ENCODE measurements around the gene DDX11.
"Not testable (repeated sequence)": the region's sequence is repeated elsewhere in the genome, so short reads cannot be mapped to it uniquely, and the experiment has no call there.

Gene DDX11

GRCh38 chr12:31087956-31088355 lies 14.3 kb downstream of the DDX11 start:
- not testable (repeated sequence) for H3K27me3 ChIP-seq (ENCODE audit: control insufficient read depth in 1 of 2, insufficient read depth in 2 of 2, low read length in 2 of 2); H3K9ac ChIP-seq (ENCODE audit: low read length); H3K36me3 ChIP-seq (ENCODE audit: insufficient read depth, low read length); H3K4me3 ChIP-seq (ENCODE audit: low read depth in 1 of 2, low read length in 2 of 2); H3K27ac ChIP-seq (ENCODE audit: low read depth, low read length); H3K9me3 ChIP-seq (ENCODE audit: low read length); H3K4me1 ChIP-seq (ENCODE audit: insufficient read depth, low read length)

GRCh38 chr12:31089072-31089471 lies 15.4 kb downstream of the DDX11 start:
- no peak overlapping the region for H3K9ac ChIP-seq (ENCODE audit: low read length)
- H3K27ac ChIP-seq (ENCODE audit: low read depth, low read length) = no peak overlapping the region
- no peaks in the 10 kb centered on the region for H3K4me1 ChIP-seq (ENCODE audit: insufficient read depth, low read length)
- H3K9me3 ChIP-seq (ENCODE audit: low read length) = no peaks in the 10 kb centered on the region
- no peaks in the 10 kb centered on the region for H3K27me3 ChIP-seq (ENCODE audit: control insufficient read depth in 1 of 2, insufficient read depth in 2 of 2, low read length in 2 of 2)
- no peak overlapping the region for H3K4me3 ChIP-seq (ENCODE audit: low read depth in 1 of 2, low read length in 2 of 2)
- no peaks in the 10 kb centered on the region for H3K36me3 ChIP-seq (ENCODE audit: insufficient read depth, low read length)

GRCh38 chr12:31091629-31092028 lies 18.0 kb downstream of the DDX11 start:
- not testable (repeated sequence) for H3K9me3 ChIP-seq (ENCODE audit: low read length); H3K36me3 ChIP-seq (ENCODE audit: insufficient read depth, low read length); H3K27ac ChIP-seq (ENCODE audit: low read depth, low read length); H3K4me3 ChIP-seq (ENCODE audit: low read depth in 1 of 2, low read length in 2 of 2); H3K27me3 ChIP-seq (ENCODE audit: control insufficient read depth in 1 of 2, insufficient read depth in 2 of 2, low read length in 2 of 2); H3K9ac ChIP-seq (ENCODE audit: low read length); H3K4me1 ChIP-seq (ENCODE audit: insufficient read depth, low read length)

- H3K27me3 ChIP-seq (ENCODE audit: control insufficient read depth in 1 of 2, insufficient read depth in 2 of 2, low read length in 2 of 2); H3K9ac ChIP-seq (ENCODE audit: low read length); H3K27ac ChIP-seq (ENCODE audit: low read depth, low read length); H3K4me1 ChIP-seq (ENCODE audit: insufficient read depth, low read length); H3K9me3 ChIP-seq (ENCODE audit: low read length); H3K4me3 ChIP-seq (ENCODE audit: low read depth in 1 of 2, low read length in 2 of 2); H3K36me3 ChIP-seq (ENCODE audit: insufficient read depth, low read length): not testable (repeated sequence)
Measured at GRCh38 chr12:31092718-31093117, 19.1 kb downstream of the DDX11 start.

GRCh38 chr12:31095080-31095860 lies 21.6 kb downstream of the DDX11 start:
- H3K4me3 ChIP-seq (ENCODE audit: low read depth in 1 of 2, low read length in 2 of 2); H3K9me3 ChIP-seq (ENCODE audit: low read length); H3K4me1 ChIP-seq (ENCODE audit: insufficient read depth, low read length); H3K27ac ChIP-seq (ENCODE audit: low read depth, low read length); H3K27me3 ChIP-seq (ENCODE audit: control insufficient read depth in 1 of 2, insufficient read depth in 2 of 2, low read length in 2 of 2); H3K9ac ChIP-seq (ENCODE audit: low read length); H3K36me3 ChIP-seq (ENCODE audit: insufficient read depth, low read length): not testable (repeated sequence)

GRCh38 chr12:31096251-31097065 lies 22.8 kb downstream of the DDX11 start:
- H3K4me1 ChIP-seq (ENCODE audit: insufficient read depth, low read length); H3K4me3 ChIP-seq (ENCODE audit: low read depth in 1 of 2, low read length in 2 of 2); H3K9ac ChIP-seq (ENCODE audit: low read length); H3K27me3 ChIP-seq (ENCODE audit: control insufficient read depth in 1 of 2, insufficient read depth in 2 of 2, low read length in 2 of 2); H3K36me3 ChIP-seq (ENCODE audit: insufficient read depth, low read length); H3K9me3 ChIP-seq (ENCODE audit: low read length); H3K27ac ChIP-seq (ENCODE audit: low read depth, low read length): not testable (repeated sequence)

GRCh38 chr12:31097819-31098218 lies 24.2 kb downstream of the DDX11 start:
- not testable (repeated sequence) for H3K9ac ChIP-seq (ENCODE audit: low read length); H3K4me1 ChIP-seq (ENCODE audit: insufficient read depth, low read length); H3K27me3 ChIP-seq (ENCODE audit: control insufficient read depth in 1 of 2, insufficient read depth in 2 of 2, low read length in 2 of 2); H3K27ac ChIP-seq (ENCODE audit: low read depth, low read length); H3K36me3 ChIP-seq (ENCODE audit: insufficient read depth, low read length); H3K4me3 ChIP-seq (ENCODE audit: low read depth in 1 of 2, low read length in 2 of 2); H3K9me3 ChIP-seq (ENCODE audit: low read length)

- not testable (repeated sequence) for H3K36me3 ChIP-seq (ENCODE audit: insufficient read depth, low read length); H3K27me3 ChIP-seq (ENCODE audit: control insufficient read depth in 1 of 2, insufficient read depth in 2 of 2, low read length in 2 of 2); H3K4me3 ChIP-seq (ENCODE audit: low read depth in 1 of 2, low read length in 2 of 2); H3K27ac ChIP-seq (ENCODE audit: low read depth, low read length); H3K9me3 ChIP-seq (ENCODE audit: low read length); H3K9ac ChIP-seq (ENCODE audit: low read length); H3K4me1 ChIP-seq (ENCODE audit: insufficient read depth, low read length)
Measured at GRCh38 chr12:31098363-31098762, 24.7 kb downstream of the DDX11 start.

- H3K9ac ChIP-seq (ENCODE audit: low read length); H3K27ac ChIP-seq (ENCODE audit: low read depth, low read length); H3K9me3 ChIP-seq (ENCODE audit: low read length); H3K4me1 ChIP-seq (ENCODE audit: insufficient read depth, low read length); H3K4me3 ChIP-seq (ENCODE audit: low read depth in 1 of 2, low read length in 2 of 2); H3K27me3 ChIP-seq (ENCODE audit: control insufficient read depth in 1 of 2, insufficient read depth in 2 of 2, low read length in 2 of 2); H3K36me3 ChIP-seq (ENCODE audit: insufficient read depth, low read length): not testable (repeated sequence)
Measured at GRCh38 chr12:31098771-31099170, 25.1 kb downstream of the DDX11 start.

- H3K9ac ChIP-seq (ENCODE audit: low read length); H3K27ac ChIP-seq (ENCODE audit: low read depth, low read length); H3K9me3 ChIP-seq (ENCODE audit: low read length); H3K4me1 ChIP-seq (ENCODE audit: insufficient read depth, low read length); H3K27me3 ChIP-seq (ENCODE audit: control insufficient read depth in 1 of 2, insufficient read depth in 2 of 2, low read length in 2 of 2); H3K4me3 ChIP-seq (ENCODE audit: low read depth in 1 of 2, low read length in 2 of 2); H3K36me3 ChIP-seq (ENCODE audit: insufficient read depth, low read length): not testable (repeated sequence)
Measured at GRCh38 chr12:31099434-31099833, 25.8 kb downstream of the DDX11 start.

- H3K9me3 ChIP-seq (ENCODE audit: low read length); H3K27ac ChIP-seq (ENCODE audit: low read depth, low read length); H3K9ac ChIP-seq (ENCODE audit: low read length); H3K27me3 ChIP-seq (ENCODE audit: control insufficient read depth in 1 of 2, insufficient read depth in 2 of 2, low read length in 2 of 2); H3K4me1 ChIP-seq (ENCODE audit: insufficient read depth, low read length); H3K36me3 ChIP-seq (ENCODE audit: insufficient read depth, low read length); H3K4me3 ChIP-seq (ENCODE audit: low read depth in 1 of 2, low read length in 2 of 2): not testable (repeated sequence)
Measured at GRCh38 chr12:31100503-31101208, 27.0 kb downstream of the DDX11 start.
